OCI-LY7 (cell line): ENCODE results near the gene AQR. TPM values are rescaled to one million over a fixed set of nuclear protein-coding genes. Genes with fewer than 3 reads are reported as not detected.

Experiments
- BruUV-seq: library from RNA; stranded (reverse); fragments of 400-500 nt; replicated peaks from 2 replicates; lab custom pipeline; 2021; lab: Mats Ljungman, UMichigan
- CTCF ChIA-PET: fragments of 300-600 bp; sonication (Branson Sonifier 250); formaldehyde crosslinking; loops from one replicate; lab custom pipeline; 2022; ENCODE audit warnings: antibody characterized with exemption; ENCODE audit not compliant: unreplicated experiment; lab: Charles Lee
- POLR2A ChIA-PET: fragments of 300-600 bp; sonication (Branson Sonifier 250); formaldehyde crosslinking; loops from one replicate; lab custom pipeline; 2022; ENCODE audit warnings: antibody characterized with exemption; lab: Charles Lee
- DNase-seq: peaks from one replicate; pipeline ENCODE4 v3.0.0-alpha.2; 2015; ENCODE audit warnings: low spot score
- H2AFZ ChIP-seq: fragments of 200-600 bp; sonication (generic), shearing (Covaris generic); 2 replicates; pipeline ENCODE4 v1.6.1; 2014; ENCODE audit warnings: mild to moderate bottlenecking, antibody characterized with exemption, low read length, moderate library complexity
- H3K27ac ChIP-seq: fragments of 200-600 bp; sonication (generic); 2 replicates; pipeline ENCODE4 v1.5.1; 2014; ENCODE audit warnings: mixed run types, low read depth, mild to moderate bottlenecking, moderate library complexity, low read length, inconsistent platforms; ENCODE audit not compliant: poor library complexity, severe bottlenecking
- H3K36me3 ChIP-seq: fragments of 200-600 bp; sonication (generic); 2 replicates; pipeline ENCODE4 v1.6.1; 2014; ENCODE audit warnings: mild to moderate bottlenecking, antibody characterized with exemption, low read length, moderate library complexity, mixed read lengths; ENCODE audit not compliant: insufficient read depth
- H3K4me1 ChIP-seq: fragments of 200-600 bp; sonication (generic); 2 replicates; pipeline ENCODE4 v1.5.1; 2014; ENCODE audit warnings: mild to moderate bottlenecking, low read length; ENCODE audit not compliant: insufficient read depth, poor library complexity, severe bottlenecking
- H3K4me2 ChIP-seq: fragments of 200-600 bp; sonication (generic); 2 replicates; pipeline ENCODE4 v1.6.1; 2014; ENCODE audit warnings: mild to moderate bottlenecking, low read length
- H3K4me3 ChIP-seq: fragments of 200-600 bp; sonication (generic); 2 replicates; pipeline ENCODE4 v1.5.1; 2014; ENCODE audit warnings: mild to moderate bottlenecking, low read depth, low read length; ENCODE audit not compliant: poor library complexity, severe bottlenecking
- H3K79me2 ChIP-seq: fragments of 200-600 bp; sonication (generic); 2 replicates; pipeline ENCODE4 v1.6.1; 2016; ENCODE audit warnings: low read depth, mild to moderate bottlenecking, low read length, moderate library complexity, mixed read lengths; ENCODE audit not compliant: insufficient read depth
- H3K9me2 ChIP-seq: fragments of 200-600 bp; sonication (generic); 2 replicates; pipeline ENCODE4 v1.6.1; 2016; ENCODE audit warnings: mild to moderate bottlenecking, low read length, mixed read lengths; ENCODE audit not compliant: insufficient read depth
- H3K9me3 ChIP-seq: fragments of 200-600 bp; sonication (generic); 2 replicates; pipeline ENCODE4 v1.6.1; 2014; ENCODE audit warnings: mild to moderate bottlenecking, mixed run types, low read length, mixed read lengths
- H4K20me1 ChIP-seq: fragments of 200-600 bp; sonication (generic); 2 replicates; pipeline ENCODE4 v1.6.1; 2014; ENCODE audit warnings: mild to moderate bottlenecking, antibody characterized with exemption, low read length, moderate library complexity, mixed read lengths; ENCODE audit not compliant: insufficient read depth
- CTCF ChIP-seq: fragments of 200-600 bp; sonication (generic); conservative IDR thresholded peaks from 2 replicates; pipeline ENCODE4 v1.5.1; 2014; ENCODE audit warnings: mild to moderate bottlenecking, antibody characterized with exemption, low read length, moderate library complexity, mixed read lengths
- EZH2phosphoT487 ChIP-seq: fragments of 200-600 bp; sonication (generic); IDR thresholded peaks from 2 replicates; pipeline ENCODE4 v1.6.1; 2018; ENCODE audit warnings: low read depth, borderline replicate concordance, mild to moderate bottlenecking, mixed run types, antibody characterized with exemption, low read length, moderate library complexity, mixed read lengths
- intact Hi-C: fragments of 100-400 bp; cut with micrococcal nuclease; formaldehyde crosslinking; loops from one replicate; pipeline ENCODE4 v1.10.0; 2022; ENCODE audit not compliant: unreplicated experiment
- total RNA-seq, 2 experiments: library from RNA; depleted of rRNA in 1 of 2; stranded (reverse); fragments of >200 nt in 1 of 2; shearing (Covaris generic) in 1 of 2; gene quantifications; 2 replicates each; pipeline ENCODE4 v1.2.3, GENCODE V29; 2014 to 2022

Gene AQR
- total RNA-seq, 2 experiments from 2014 or later = 18.5 to 36.4 TPM

- Histone ChIP-seq H3K79me2 (no peaks in the 10 kb centered on the region), H3K9me2 (no peaks in the 10 kb centered on the region), H3K36me3 (peaks cover 9% of the 10 kb centered on the region), H3K4me2 (no peak overlapping the region), H3K27ac (no peak overlapping the region), H3K4me1 (peaks cover 4% of the 10 kb centered on the region), H3K4me3 (no peak overlapping the region), H4K20me1 (no peaks in the 10 kb centered on the region), H2AFZ (no peak overlapping the region), H3K9me3 (no peaks in the 10 kb centered on the region)
- TF ChIP-seq EZH2phosphoT487 (no peak), CTCF (no peak)
- no TSS peak for BruUV-seq
- ChIA-PET CTCF (no interaction called here), POLR2A (no interaction called here)
- DNase-seq = no peak
- intact Hi-C loops = no loop called here
Observed at GRCh38 chr15:34850121-34850520, 119.4 kb downstream of the AQR start.

GRCh38 chr15:34849364-34849959 is 120.1 kb downstream of the AQR start:
- Histone ChIP-seq H3K27ac (no peak overlapping the region), H2AFZ (no peak overlapping the region), H3K4me2 (no peak overlapping the region), H3K9me2 (no peaks in the 10 kb centered on the region), H3K9me3 (no peaks in the 10 kb centered on the region), H4K20me1 (no peaks in the 10 kb centered on the region), H3K36me3 (peaks cover 2% of the 10 kb centered on the region), H3K4me3 (no peak overlapping the region), H3K79me2 (no peaks in the 10 kb centered on the region), H3K4me1 (peaks cover 4% of the 10 kb centered on the region)
- intact Hi-C loops = no loop called here
- ChIA-PET CTCF (no interaction called here), POLR2A (interaction anchor here (1.0 kb wide), 1 partner anchor 12 kb away, joined by 3 read pairs; no protein-coding TSS in a partner anchor)
- no peak for DNase-seq
- no TSS peak for BruUV-seq
- no peak for TF ChIP-seq CTCF
- no peak for TF ChIP-seq EZH2phosphoT487

GRCh38 chr15:34847598-34847997 is 121.9 kb downstream of the AQR start:
- H3K4me3 ChIP-seq = no peak overlapping the region
- H3K9me3 ChIP-seq = no peaks in the 10 kb centered on the region
- ChIA-PET POLR2A (no interaction called here), CTCF (no interaction called here)
- no peak overlapping the region for H3K27ac ChIP-seq
- H3K4me1 ChIP-seq = peaks cover 4% of the 10 kb centered on the region
- H4K20me1 ChIP-seq = no peaks in the 10 kb centered on the region
- TF ChIP-seq CTCF = no peak
- H3K4me2 ChIP-seq = no peak overlapping the region
- H3K9me2 ChIP-seq = no peaks in the 10 kb centered on the region
- BruUV-seq = no TSS peak
- no peak overlapping the region for H2AFZ ChIP-seq
- H3K79me2 ChIP-seq = no peaks in the 10 kb centered on the region
- H3K36me3 ChIP-seq = no peaks in the 10 kb centered on the region
- intact Hi-C loops = no loop called here
- no peak for DNase-seq
